DND-41 (cell line): Measurements from ENCODE around the gene C7.

Experiments
- EZH2 ChIP-seq: IDR thresholded peaks from 3 replicates; pipeline ENCODE4 v1.6.1; 2012; ENCODE audit warnings: borderline replicate concordance, low read depth, mild to moderate bottlenecking, moderate library complexity, low read length, inconsistent platforms; ENCODE audit not compliant: severe bottlenecking
- TF ChIP-seq, protein P1 (sequence below): IDR thresholded peaks from 2 replicates; pipeline ENCODE4 v1.5.1; 2012; ENCODE audit warnings: borderline replicate concordance, low read length, moderate library complexity, mild to moderate bottlenecking; ENCODE audit not compliant: poor library complexity, severe bottlenecking; ENCODE audit errors: extremely low read depth

DNA sequence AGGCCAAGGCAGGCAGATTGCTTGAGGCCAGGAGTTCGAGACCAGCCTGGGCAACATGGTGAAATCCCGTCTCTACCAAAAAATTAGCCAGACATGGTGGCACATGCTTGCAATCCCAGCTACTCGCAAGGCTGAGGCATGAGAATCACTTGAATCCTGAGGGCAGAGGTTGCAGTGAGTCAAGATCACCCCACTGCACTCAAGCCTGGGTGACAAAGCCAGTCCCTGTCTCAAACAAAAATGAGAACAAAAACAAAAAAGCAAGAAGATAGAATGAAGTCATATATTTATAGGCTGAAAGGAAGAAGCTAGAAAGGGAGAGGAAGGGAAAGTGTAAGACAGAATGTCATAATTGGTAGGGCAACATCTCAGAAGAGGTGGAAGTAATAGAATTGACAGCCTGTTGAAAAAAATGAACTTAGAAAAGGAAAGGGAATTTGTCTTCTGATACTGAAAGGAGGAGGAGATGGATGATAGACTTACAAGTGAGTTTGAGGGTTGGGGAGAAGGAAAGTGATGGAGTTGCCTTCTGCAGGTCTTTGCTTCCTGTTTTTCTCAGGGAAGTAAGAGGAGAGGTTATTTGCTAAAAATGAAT, 35.9 kb upstream of the C7 start:
- TF ChIP-seq, protein P1, sequence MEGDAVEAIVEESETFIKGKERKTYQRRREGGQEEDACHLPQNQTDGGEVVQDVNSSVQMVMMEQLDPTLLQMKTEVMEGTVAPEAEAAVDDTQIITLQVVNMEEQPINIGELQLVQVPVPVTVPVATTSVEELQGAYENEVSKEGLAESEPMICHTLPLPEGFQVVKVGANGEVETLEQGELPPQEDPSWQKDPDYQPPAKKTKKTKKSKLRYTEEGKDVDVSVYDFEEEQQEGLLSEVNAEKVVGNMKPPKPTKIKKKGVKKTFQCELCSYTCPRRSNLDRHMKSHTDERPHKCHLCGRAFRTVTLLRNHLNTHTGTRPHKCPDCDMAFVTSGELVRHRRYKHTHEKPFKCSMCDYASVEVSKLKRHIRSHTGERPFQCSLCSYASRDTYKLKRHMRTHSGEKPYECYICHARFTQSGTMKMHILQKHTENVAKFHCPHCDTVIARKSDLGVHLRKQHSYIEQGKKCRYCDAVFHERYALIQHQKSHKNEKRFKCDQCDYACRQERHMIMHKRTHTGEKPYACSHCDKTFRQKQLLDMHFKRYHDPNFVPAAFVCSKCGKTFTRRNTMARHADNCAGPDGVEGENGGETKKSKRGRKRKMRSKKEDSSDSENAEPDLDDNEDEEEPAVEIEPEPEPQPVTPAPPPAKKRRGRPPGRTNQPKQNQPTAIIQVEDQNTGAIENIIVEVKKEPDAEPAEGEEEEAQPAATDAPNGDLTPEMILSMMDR: no peak
- no peak for TF ChIP-seq EZH2
